NCI-H2227 treated with DMSO at 0.1 percent for 48 hours (cell line): ENCODE results near the gene FARP1.

Experiments
- DNase-seq: peaks from one replicate; lab custom pipeline; 2025; lab: John Stamatoyannopoulos, UW

FARP1 gene

GRCh38 chr13:98480915-98481877, 338.3 kb downstream of the FARP1 start:
- no peak for DNase-seq

GRCh38 chr13:98482476-98483444, 339.9 kb downstream of the FARP1 start:
- DNase-seq, result no peak

GRCh38 chr13:98483601-98484288, 340.9 kb downstream of the FARP1 start:
- no peak for DNase-seq

GRCh38 chr13:98484289-98485219, 341.7 kb downstream of the FARP1 start:
- DNase-seq, result no peak

- no peak for DNase-seq
These were observed 342.7 kb downstream of the FARP1 start for GRCh38 chr13:98485561-98485960.

- DNase-seq, result no peak
These were observed 343.5 kb downstream of the FARP1 start for GRCh38 chr13:98486412-98486811.

- no peak for DNase-seq
These were observed 344.1 kb downstream of the FARP1 start for GRCh38 chr13:98487016-98487415.

GRCh38 chr13:98487522-98487921, 344.6 kb downstream of the FARP1 start:
- no peak for DNase-seq

- DNase-seq, result no peak
These were observed 345.8 kb downstream of the FARP1 start for GRCh38 chr13:98488736-98489135.

- no peak for DNase-seq
These were observed 346.7 kb downstream of the FARP1 start for GRCh38 chr13:98489446-98490194.

- DNase-seq, result no peak
These were observed 347.4 kb downstream of the FARP1 start for GRCh38 chr13:98490195-98490836.

- no peak for DNase-seq
These were observed 348.0 kb downstream of the FARP1 start for GRCh38 chr13:98490866-98491265.

GRCh38 chr13:98492335-98493041, 349.6 kb downstream of the FARP1 start:
- no peak for DNase-seq

- DNase-seq, result no peak
These were observed 350.3 kb downstream of the FARP1 start for GRCh38 chr13:98493042-98493712.

- DNase-seq, result no peak
These were observed 351.9 kb downstream of the FARP1 start for GRCh38 chr13:98494769-98495168.

GRCh38 chr13:98495627-98496478, 353.0 kb downstream of the FARP1 start:
- no peak for DNase-seq

- DNase-seq, result no peak
These were observed 353.5 kb downstream of the FARP1 start for GRCh38 chr13:98496479-98496791.

- no peak for DNase-seq
These were observed 354.1 kb downstream of the FARP1 start for GRCh38 chr13:98496966-98497365.
